ENCODE results near the gene GLRX.

Gene GLRX

DNA sequence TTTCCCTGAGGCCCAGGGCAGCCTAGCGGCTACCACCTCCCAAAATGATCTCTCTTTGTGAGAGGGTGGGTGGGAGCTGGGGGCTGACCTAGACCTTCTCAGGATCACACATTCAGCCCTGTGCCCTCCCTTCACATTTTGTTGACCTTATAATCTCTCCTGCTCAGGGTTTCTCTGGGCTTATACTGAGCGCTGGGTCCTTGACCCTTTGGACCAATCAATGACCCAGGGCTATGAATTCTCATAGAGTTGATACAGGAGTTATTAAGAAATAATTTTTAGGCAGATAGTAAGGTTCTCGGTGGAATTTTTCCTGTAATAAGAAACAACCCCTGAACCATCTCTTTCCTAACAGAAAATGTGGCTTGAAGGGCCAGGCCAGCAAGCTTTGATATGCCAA, 22.0 kb downstream of the GLRX start:
- Histone ChIP-seq H3K18ac (ENCODE audit: low read depth in 1 of 2, low read length in 2 of 2) (no peak overlapping the region), H3K4me3 (ENCODE audit: insufficient read depth in 1 of 2, low read depth in 1 of 2, low read length in 2 of 2) (no peak overlapping the region), H3K36me3 (ENCODE audit: control insufficient read depth in 1 of 2, insufficient read depth in 2 of 2, low read depth in 1 of 2, low read length in 2 of 2) (peaks cover 2 to 20% of the 10 kb centered on the region in 2 experiments), H3K23ac (ENCODE audit: low read length in 2 of 2) (no peak overlapping the region), H3K4me2 (ENCODE audit: low read length, poor library complexity, severe bottlenecking) (no peak overlapping the region), H4K91ac (ENCODE audit: low read length) (no peak overlapping the region), H3K4me1 (ENCODE audit: control insufficient read depth, insufficient read depth, low read depth, low read length) (peaks cover 14% of the 10 kb centered on the region), H3K14ac (ENCODE audit: low read length in 2 of 2) (no peak overlapping the region), H3K9me3 (ENCODE audit: control insufficient read depth, low read length) (peaks cover 6% of the 10 kb centered on the region), H2AFZ (ENCODE audit: low read depth, low read length) (no peak overlapping the region), H2BK120ac (ENCODE audit: low read depth, low read length) (no peak overlapping the region), H3K79me1 (replicated peaks; ENCODE audit: low read length, poor library complexity, severe bottlenecking) (peaks cover 10% of the 10 kb centered on the region), H2AK5ac (ENCODE audit: low read length, severe bottlenecking) (peak overlapping the region; percentile 93), H4K8ac (ENCODE audit: low read length) (no peak overlapping the region), H2BK15ac (ENCODE audit: low read depth, poor library complexity, severe bottlenecking) (no peak overlapping the region), H2BK12ac (ENCODE audit: low read length in 2 of 2) (peak overlapping the region in 1 of 2 experiments; percentile 57), H3K4ac (ENCODE audit: low read depth in 1 of 2, low read length in 2 of 2) (no peak overlapping the region), H3K27me3 (ENCODE audit: control insufficient read depth in 1 of 2, insufficient read depth in 1 of 2, low read length in 2 of 2) (no peaks in the 10 kb centered on the region), H2BK5ac (ENCODE audit: low read depth, low read length, poor library complexity, severe bottlenecking) (no peak overlapping the region), H3K9ac (ENCODE audit: low read length) (no peak overlapping the region), H3K27ac (ENCODE audit: low read length, poor library complexity, severe bottlenecking) (peak overlapping the region; percentile 79)
- no peak for DNase-seq
- WGBS, result 96% methylated on average over 2 of the region's 3 CpGs

DNA sequence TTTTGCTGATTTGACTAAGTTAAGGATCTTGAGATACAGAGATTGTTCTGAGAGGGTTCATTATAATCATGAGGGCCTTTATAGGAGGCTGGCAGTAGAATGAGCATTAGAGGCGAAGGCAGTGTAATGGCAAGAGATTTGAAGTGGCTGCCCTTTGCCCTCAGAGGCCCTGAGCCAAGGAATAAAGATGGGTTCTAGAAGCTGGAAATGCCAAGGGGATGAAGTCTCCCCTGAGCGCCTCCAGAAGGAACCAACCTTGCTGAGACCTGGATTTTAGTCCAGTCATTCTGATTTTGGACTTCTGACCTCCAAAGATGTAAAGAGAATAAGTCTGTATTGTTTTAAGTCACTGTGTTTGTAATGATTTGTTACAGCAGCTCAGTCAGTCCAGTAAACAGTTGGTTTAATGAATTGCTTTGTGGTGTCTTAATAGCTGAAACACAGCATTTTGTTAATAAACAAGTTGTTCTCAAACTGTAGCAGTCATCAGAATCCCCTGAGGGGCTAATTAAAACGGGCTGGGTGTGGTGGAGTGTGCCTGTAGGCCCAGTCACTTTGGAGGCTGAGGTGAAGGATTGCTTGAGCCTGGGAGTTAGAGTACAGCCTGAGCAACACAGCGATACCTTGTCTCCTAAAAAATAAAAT, 23.2 kb downstream of the GLRX start:
- H3K4me2 ChIP-seq (ENCODE audit: low read length, poor library complexity, severe bottlenecking), result no peak overlapping the region
- H3K9me3 ChIP-seq (ENCODE audit: control insufficient read depth, low read length), result no peaks in the 10 kb centered on the region
- WGBS, result 74% methylated on average over 4 of the region's 4 CpGs
- no peaks in the 10 kb centered on the region for H3K27me3 ChIP-seq (ENCODE audit: control insufficient read depth in 1 of 2, insufficient read depth in 1 of 2, low read length in 2 of 2)
- no peak overlapping the region for H4K91ac ChIP-seq (ENCODE audit: low read length)
- no peak overlapping the region for H2AFZ ChIP-seq (ENCODE audit: low read depth, low read length)
- peak overlapping the region; percentile 46 for H2AK5ac ChIP-seq (ENCODE audit: low read length, severe bottlenecking)
- peak; percentile 53 for DNase-seq
- H2BK12ac ChIP-seq (ENCODE audit: low read length in 2 of 2), result no peak overlapping the region
- no peak overlapping the region for H3K4ac ChIP-seq (ENCODE audit: low read depth in 1 of 2, low read length in 2 of 2)
- H3K14ac ChIP-seq (ENCODE audit: low read length in 2 of 2), result no peak overlapping the region
- peaks cover 2 to 27% of the 10 kb centered on the region in 2 experiments for H3K36me3 ChIP-seq (ENCODE audit: control insufficient read depth in 1 of 2, insufficient read depth in 2 of 2, low read depth in 1 of 2, low read length in 2 of 2)
- H3K27ac ChIP-seq (ENCODE audit: low read length, poor library complexity, severe bottlenecking), result no peak overlapping the region
- H4K8ac ChIP-seq (ENCODE audit: low read length), result no peak overlapping the region
- H2BK5ac ChIP-seq (ENCODE audit: low read depth, low read length, poor library complexity, severe bottlenecking), result no peak overlapping the region
- H3K79me1 ChIP-seq (replicated peaks; ENCODE audit: low read length, poor library complexity, severe bottlenecking), result peaks cover 7% of the 10 kb centered on the region
- H3K18ac ChIP-seq (ENCODE audit: low read depth in 1 of 2, low read length in 2 of 2), result no peak overlapping the region
- no peak overlapping the region for H3K4me3 ChIP-seq (ENCODE audit: insufficient read depth in 1 of 2, low read depth in 1 of 2, low read length in 2 of 2)
- no peak overlapping the region for H2BK15ac ChIP-seq (ENCODE audit: low read depth, poor library complexity, severe bottlenecking)
- H2BK120ac ChIP-seq (ENCODE audit: low read depth, low read length), result no peak overlapping the region
- H3K23ac ChIP-seq (ENCODE audit: low read length in 2 of 2), result no peak overlapping the region
- H3K4me1 ChIP-seq (ENCODE audit: control insufficient read depth, insufficient read depth, low read depth, low read length), result peaks cover 14% of the 10 kb centered on the region
- H3K9ac ChIP-seq (ENCODE audit: low read length), result no peak overlapping the region

DNA sequence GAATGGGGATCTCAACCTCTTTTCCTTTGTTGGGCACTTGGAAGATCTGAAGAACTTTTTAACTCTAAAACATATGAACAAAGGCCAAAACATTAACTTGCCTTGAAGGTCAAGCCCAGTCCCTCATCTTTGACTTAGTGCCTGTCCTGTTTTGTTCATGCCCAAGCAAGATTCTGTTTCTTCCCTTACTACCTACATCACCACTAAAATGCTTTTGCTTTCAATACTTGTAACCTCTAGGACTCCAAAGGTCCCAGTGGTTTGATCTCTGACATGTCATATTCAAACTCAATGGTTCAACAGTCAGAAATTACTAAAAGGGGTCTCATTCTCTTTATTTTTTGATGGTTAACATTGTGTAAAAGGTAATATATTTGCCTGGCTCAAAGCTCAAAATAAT, 24.0 kb downstream of the GLRX start:
- no peak for DNase-seq
- Histone ChIP-seq H2AFZ (ENCODE audit: low read depth, low read length) (no peak overlapping the region), H3K36me3 (ENCODE audit: control insufficient read depth in 1 of 2, insufficient read depth in 2 of 2, low read depth in 1 of 2, low read length in 2 of 2) (peaks cover 4 to 35% of the 10 kb centered on the region in 2 experiments), H3K4me1 (ENCODE audit: control insufficient read depth, insufficient read depth, low read depth, low read length) (peaks cover 12% of the 10 kb centered on the region), H2BK12ac (ENCODE audit: low read length in 2 of 2) (no peak overlapping the region), H3K9ac (ENCODE audit: low read length) (no peak overlapping the region), H3K4me3 (ENCODE audit: insufficient read depth in 1 of 2, low read depth in 1 of 2, low read length in 2 of 2) (no peak overlapping the region), H3K4ac (ENCODE audit: low read depth in 1 of 2, low read length in 2 of 2) (no peak overlapping the region), H2BK15ac (ENCODE audit: low read depth, poor library complexity, severe bottlenecking) (no peak overlapping the region), H3K27me3 (ENCODE audit: control insufficient read depth in 1 of 2, insufficient read depth in 1 of 2, low read length in 2 of 2) (no peaks in the 10 kb centered on the region), H4K8ac (ENCODE audit: low read length) (no peak overlapping the region), H4K91ac (ENCODE audit: low read length) (no peak overlapping the region), H3K27ac (ENCODE audit: low read length, poor library complexity, severe bottlenecking) (peak overlapping the region; percentile 10), H2BK120ac (ENCODE audit: low read depth, low read length) (no peak overlapping the region), H3K18ac (ENCODE audit: low read depth in 1 of 2, low read length in 2 of 2) (no peak overlapping the region), H3K23ac (ENCODE audit: low read length in 2 of 2) (no peak overlapping the region), H3K4me2 (ENCODE audit: low read length, poor library complexity, severe bottlenecking) (no peak overlapping the region), H3K79me1 (replicated peaks; ENCODE audit: low read length, poor library complexity, severe bottlenecking) (peaks cover 7% of the 10 kb centered on the region), H3K9me3 (ENCODE audit: control insufficient read depth, low read length) (no peaks in the 10 kb centered on the region), H2BK5ac (ENCODE audit: low read depth, low read length, poor library complexity, severe bottlenecking) (no peak overlapping the region), H2AK5ac (ENCODE audit: low read length, severe bottlenecking) (no peak overlapping the region), H3K14ac (ENCODE audit: low read length in 2 of 2) (no peak overlapping the region)

DNA sequence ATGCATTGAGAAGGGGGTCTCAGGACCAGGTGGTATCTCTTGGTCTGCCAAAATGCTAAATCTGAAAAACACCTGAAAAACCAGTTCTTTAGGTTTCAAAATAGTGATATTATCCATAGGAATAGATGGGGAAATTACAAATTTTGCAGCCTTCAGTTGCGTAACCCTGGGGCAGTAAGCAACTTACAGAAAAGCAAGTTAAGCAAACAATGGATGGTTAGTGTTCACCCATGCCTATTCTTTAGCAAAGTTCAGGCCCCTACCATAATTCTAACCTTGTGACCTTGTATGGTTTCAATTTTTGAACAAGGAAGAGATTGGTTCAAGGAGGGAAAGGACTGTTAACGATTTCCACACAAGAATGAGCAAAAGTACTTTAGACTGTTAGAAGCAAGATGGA, 24.5 kb downstream of the GLRX start:
- H3K4ac ChIP-seq (ENCODE audit: low read depth in 1 of 2, low read length in 2 of 2), result no peak overlapping the region
- no peak overlapping the region for H2BK12ac ChIP-seq (ENCODE audit: low read length in 2 of 2)
- H3K36me3 ChIP-seq (ENCODE audit: control insufficient read depth in 1 of 2, insufficient read depth in 2 of 2, low read depth in 1 of 2, low read length in 2 of 2), result peaks cover 5 to 40% of the 10 kb centered on the region in 2 experiments
- H3K9ac ChIP-seq (ENCODE audit: low read length), result no peak overlapping the region
- peaks cover 8% of the 10 kb centered on the region for H3K4me1 ChIP-seq (ENCODE audit: control insufficient read depth, insufficient read depth, low read depth, low read length)
- H2BK5ac ChIP-seq (ENCODE audit: low read depth, low read length, poor library complexity, severe bottlenecking), result no peak overlapping the region
- peaks cover 7% of the 10 kb centered on the region for H3K79me1 ChIP-seq (replicated peaks; ENCODE audit: low read length, poor library complexity, severe bottlenecking)
- H2BK15ac ChIP-seq (ENCODE audit: low read depth, poor library complexity, severe bottlenecking), result no peak overlapping the region
- no peaks in the 10 kb centered on the region for H3K9me3 ChIP-seq (ENCODE audit: control insufficient read depth, low read length)
- no peak overlapping the region for H3K4me2 ChIP-seq (ENCODE audit: low read length, poor library complexity, severe bottlenecking)
- DNase-seq, result no peak
- H3K14ac ChIP-seq (ENCODE audit: low read length in 2 of 2), result no peak overlapping the region
- H2BK120ac ChIP-seq (ENCODE audit: low read depth, low read length), result no peak overlapping the region
- no peak overlapping the region for H4K91ac ChIP-seq (ENCODE audit: low read length)
- H4K8ac ChIP-seq (ENCODE audit: low read length), result no peak overlapping the region
- H3K23ac ChIP-seq (ENCODE audit: low read length in 2 of 2), result no peak overlapping the region
- no peak overlapping the region for H2AFZ ChIP-seq (ENCODE audit: low read depth, low read length)
- no peaks in the 10 kb centered on the region for H3K27me3 ChIP-seq (ENCODE audit: control insufficient read depth in 1 of 2, insufficient read depth in 1 of 2, low read length in 2 of 2)
- no peak overlapping the region for H2AK5ac ChIP-seq (ENCODE audit: low read length, severe bottlenecking)
- no peak overlapping the region for H3K18ac ChIP-seq (ENCODE audit: low read depth in 1 of 2, low read length in 2 of 2)
- WGBS, result 100% methylated on average over 1 of the region's 2 CpGs
- no peak overlapping the region for H3K27ac ChIP-seq (ENCODE audit: low read length, poor library complexity, severe bottlenecking)
- no peak overlapping the region for H3K4me3 ChIP-seq (ENCODE audit: insufficient read depth in 1 of 2, low read depth in 1 of 2, low read length in 2 of 2)

Data from mesenchymal stem cell (in vitro differentiated cells and primary cell).